H1 (cell line): ENCODE data around the gene ZIC1. TPM values are rescaled to one million over a fixed set of nuclear protein-coding genes. Genes with fewer than 3 reads are reported as not detected.

Source experiments
- CTCF ChIA-PET: fragments of 300-600 bp; sonication (Branson Sonifier 250); formaldehyde crosslinking; loops from one replicate; lab custom pipeline; 2021; ENCODE audit not compliant: partially characterized antibody; lab: Charles Lee
- POLR2A ChIA-PET: fragments of 300-600 bp; sonication (Branson Sonifier 250); formaldehyde crosslinking; loops from one replicate; lab custom pipeline; 2021; ENCODE audit warnings: inconsistent platforms; ENCODE audit not compliant: partially characterized antibody; lab: Charles Lee
- DNase-seq, 2 experiments: peaks; one replicate each; pipeline versions ENCODE4 v3.0.0 to v3.0.0-alpha.2; 2010 to 2022; ENCODE audit warnings: low spot score in 2 of 2, low read depth in 1 of 2, mixed read lengths in 1 of 2
- FAIRE-seq: peaks from 2 replicates; lab custom pipeline; 2011; peaks lifted over from hg19 to GRCh38; lab: Jason Lieb, UNC
- H2AFZ ChIP-seq: 2 replicates; pipeline ENCODE4 v1.8.1; 2012; ENCODE audit warnings: low read length, inconsistent platforms
- H2AK5ac ChIP-seq: 2 replicates; pipeline ENCODE4 v1.6.1; 2013; ENCODE audit warnings: low read depth, low read length
- H2BK120ac ChIP-seq: replicated peaks from 2 replicates; pipeline ENCODE3; 2013; ENCODE audit warnings: low read depth, low read length, inconsistent platforms
- H2BK12ac ChIP-seq: 2 replicates; pipeline ENCODE4 v1.6.1; 2013; ENCODE audit warnings: low read depth, low read length
- H2BK15ac ChIP-seq: 2 replicates; pipeline ENCODE4 v1.6.1; 2013; ENCODE audit warnings: low read length
- H2BK20ac ChIP-seq: 2 replicates; pipeline ENCODE4 v1.6.1; 2013; ENCODE audit warnings: low read length
- H2BK5ac ChIP-seq: 2 replicates; pipeline ENCODE4 v1.6.1; 2013; ENCODE audit warnings: low read depth, low read length
- H3K14ac ChIP-seq: 2 replicates; pipeline ENCODE4 v1.6.1; 2013; ENCODE audit warnings: inconsistent platforms; ENCODE audit not compliant: insufficient read length
- H3K18ac ChIP-seq: 2 replicates; pipeline ENCODE4 v1.6.1; 2013; ENCODE audit warnings: low read length; ENCODE audit errors: extremely low read depth
- H3K23ac ChIP-seq: 2 replicates; pipeline ENCODE4 v1.6.1; 2013; ENCODE audit warnings: inconsistent platforms; ENCODE audit not compliant: insufficient read length
- H3K23me2 ChIP-seq: 2 replicates; pipeline ENCODE4 v1.6.1; 2013; ENCODE audit warnings: low read depth, low read length
- H3K27ac ChIP-seq: 2 replicates; pipeline ENCODE4 v1.6.1; 2011; ENCODE audit warnings: low read depth, low read length, inconsistent platforms
- H3K27me3 ChIP-seq, 4 experiments: replicated peaks in 1 of 4; 1 replicate in 1 of 4; 2 replicates in 3 of 4; pipeline versions ENCODE4 v1.6.1 to v1.8.1; 2011 to 2013; ENCODE audit warnings: low read length in 3 of 4, mild to moderate bottlenecking in 3 of 4, inconsistent platforms in 2 of 4, mixed read lengths in 2 of 4, moderate library complexity in 1 of 4; ENCODE audit not compliant: control insufficient read depth in 3 of 4, insufficient read depth in 3 of 4; ENCODE audit errors: extremely low read depth in 1 of 4
- H3K36me3 ChIP-seq, 4 experiments: 2 replicates each; pipeline versions ENCODE4 v1.6.1 to v1.8.1; 2011 to 2013; ENCODE audit warnings: mild to moderate bottlenecking in 4 of 4, low read length in 3 of 4, moderate library complexity in 2 of 4, control low read depth in 1 of 4, inconsistent platforms in 1 of 4; ENCODE audit not compliant: insufficient read depth in 4 of 4, control insufficient read depth in 2 of 4
- H3K4ac ChIP-seq: replicated peaks from 2 replicates; pipeline ENCODE3; 2013; ENCODE audit warnings: low read length, low read depth, mixed read lengths, inconsistent platforms; ENCODE audit not compliant: insufficient read length
- H3K4me1 ChIP-seq, 4 experiments: replicated peaks in 1 of 4; 1 replicate in 1 of 4; 2 replicates in 3 of 4; pipeline versions ENCODE4 v1.6.1 to v1.8.1; 2011 to 2013; ENCODE audit warnings: low read length in 3 of 4, inconsistent platforms in 2 of 4, mixed read lengths in 1 of 4; ENCODE audit not compliant: insufficient read depth in 4 of 4, control insufficient read depth in 3 of 4
- H3K4me2 ChIP-seq, 2 experiments: 2 replicates each; pipeline versions ENCODE4 v1.6.1 to v1.8.1; 2011 to 2013; ENCODE audit warnings: low read depth in 2 of 2, low read length in 2 of 2, control low read depth in 1 of 2, inconsistent platforms in 1 of 2, mild to moderate bottlenecking in 1 of 2; ENCODE audit not compliant: insufficient read depth in 1 of 2
- H3K4me3 ChIP-seq, 4 experiments: fragments of 200-600, 300-600 bp in 1 of 4; sonication (generic), shearing (Covaris generic), sonication (Bioruptor Twin) in 1 of 4; 2 replicates each; pipeline versions ENCODE4 v1.5.1 to v1.8.1; 2011 to 2016; ENCODE audit warnings: low read length in 4 of 4, low read depth in 3 of 4, control low read depth in 2 of 4, inconsistent platforms in 2 of 4, mild to moderate bottlenecking in 2 of 4, mixed read lengths in 1 of 4, moderate library complexity in 1 of 4; ENCODE audit not compliant: insufficient read depth in 2 of 4; ENCODE audit errors: extremely low read depth in 1 of 4
- H3K56ac ChIP-seq: replicated peaks from 2 replicates; pipeline ENCODE3; 2013; ENCODE audit warnings: low read depth, mild to moderate bottlenecking, mixed read lengths, low read length, inconsistent platforms; ENCODE audit not compliant: insufficient read length
- H3K79me1 ChIP-seq: 2 replicates; pipeline ENCODE4 v1.6.1; 2013; ENCODE audit warnings: low read depth, low read length, control low read depth
- H3K79me2 ChIP-seq, 2 experiments: 2 replicates each; pipeline versions ENCODE4 v1.6.1 to v1.8.1; 2012 to 2013; ENCODE audit warnings: low read length in 2 of 2, mild to moderate bottlenecking in 2 of 2, inconsistent platforms in 1 of 2; ENCODE audit not compliant: insufficient read depth in 2 of 2, control insufficient read depth in 1 of 2
- H3K9ac ChIP-seq, 4 experiments: replicated peaks in 1 of 4; 1 replicate in 1 of 4; 2 replicates in 3 of 4; pipeline versions ENCODE4 v1.6.1 to v1.8.1; 2011 to 2013; ENCODE audit warnings: low read depth in 3 of 4, low read length in 3 of 4, control low read depth in 2 of 4, mild to moderate bottlenecking in 2 of 4, moderate library complexity in 2 of 4, inconsistent platforms in 1 of 4; ENCODE audit errors: extremely low read depth in 1 of 4
- H3K9me3 ChIP-seq, 2 experiments: 2 replicates each; pipeline versions ENCODE4 v1.6.1 to v1.8.1; 2012 to 2013; ENCODE audit warnings: mild to moderate bottlenecking in 2 of 2, moderate library complexity in 2 of 2, control low read depth in 1 of 2, inconsistent platforms in 1 of 2, low read depth in 1 of 2, low read length in 1 of 2, mixed read lengths in 1 of 2; ENCODE audit not compliant: insufficient read depth in 2 of 2
- H4K20me1 ChIP-seq, 2 experiments: replicated peaks in 1 of 2; 2 replicates each; pipeline versions ENCODE3 to v1.8.1; 2011 to 2013; ENCODE audit warnings: inconsistent platforms in 2 of 2, low read length in 2 of 2, mild to moderate bottlenecking in 1 of 2; ENCODE audit not compliant: insufficient read depth in 2 of 2, control insufficient read depth in 1 of 2
- H4K5ac ChIP-seq: 2 replicates; pipeline ENCODE4 v1.6.1; 2013; ENCODE audit warnings: low read length, low read depth, mixed read lengths, inconsistent platforms; ENCODE audit not compliant: insufficient read length
- H4K8ac ChIP-seq: 2 replicates; pipeline ENCODE4 v1.8.0; 2013; ENCODE audit warnings: mild to moderate bottlenecking, moderate library complexity, low read length, inconsistent platforms; ENCODE audit not compliant: insufficient read depth; ENCODE audit errors: extremely low read depth
- H4K91ac ChIP-seq: replicated peaks from 2 replicates; pipeline ENCODE3; 2013; ENCODE audit warnings: low read length, mixed read lengths, inconsistent platforms; ENCODE audit not compliant: insufficient read length
- CBX8 ChIP-seq: fragments of 300-800, 300-1000 bp; sonication (generic); IDR thresholded peaks from 2 replicates; pipeline ENCODE4 v1.7.1; 2016; ENCODE audit warnings: low read depth, low read length, borderline replicate concordance
- CTBP2 ChIP-seq: IDR thresholded peaks from 2 replicates; pipeline ENCODE4 v1.7.0; 2011; ENCODE audit warnings: borderline replicate concordance, mild to moderate bottlenecking, moderate library complexity, mixed read lengths, low read length; ENCODE audit not compliant: insufficient read depth, insufficient read length
- EZH2 ChIP-seq: fragments of 200-600 bp; sonication (generic); IDR thresholded peaks from 2 replicates; pipeline ENCODE4 v1.7.1; 2012; ENCODE audit warnings: low read depth, mild to moderate bottlenecking, moderate library complexity, low read length, inconsistent platforms; ENCODE audit not compliant: severe bottlenecking
- POU5F1 ChIP-seq: IDR thresholded peaks from 2 replicates; pipeline ENCODE4 v1.6.1; 2011; ENCODE audit warnings: low read depth, mild to moderate bottlenecking, low read length, moderate library complexity
- RNF2 ChIP-seq: fragments of 200-900, 300-1000 bp; sonication (generic); IDR thresholded peaks from 2 replicates; pipeline ENCODE4 v1.7.1; 2016; ENCODE audit warnings: borderline replicate concordance, low read depth, mild to moderate bottlenecking, antibody characterized with exemption, low read length; ENCODE audit not compliant: poor library complexity, severe bottlenecking; ENCODE audit errors: missing control alignments
- SIX5 ChIP-seq: IDR thresholded peaks from 2 replicates; pipeline ENCODE4 v1.6.1; 2011; ENCODE audit warnings: mild to moderate bottlenecking, low read depth, low read length
- SUZ12 ChIP-seq: fragments of 200-600 bp; sonication (generic); IDR thresholded peaks from 2 replicates; pipeline ENCODE4 v1.6.1; 2012; ENCODE audit warnings: mild to moderate bottlenecking, inconsistent platforms, low read length, moderate library complexity, mixed read lengths
- WGBS, 2 experiments: shearing (Covaris generic) in 1 of 2; methylation state at CpG; one replicate each; pipeline versions ENCODE4 v1.1.6 to v1.1.7; 2013 to 2015; ENCODE audit warnings: low lambda C conversion rate in 2 of 2, mixed read lengths in 2 of 2, inconsistent platforms in 1 of 2, low coverage in 1 of 2, missing lambda C conversion rate in 1 of 2; ENCODE audit not compliant: insufficient replicate concordance in 2 of 2, insufficient coverage in 1 of 2, insufficient read length in 1 of 2; ENCODE audit errors: extremely low coverage in 1 of 2, missing lambda C conversion rate in 1 of 2; 5-methylcytosine and 5-hydroxymethylcytosine counted together
- polyA plus RNA-seq, 7 experiments: library from polyadenylated mRNA; depleted of rRNA in 3 of 7; stranded (reverse) in 5 of 7; unstranded in 2 of 7; fragments of >200 nt in 5 of 7; fragments of 200-250 nt in 2 of 7; gene quantifications; 1 replicate in 5 of 7; 2 replicates in 1 of 7; 4 replicates in 1 of 7; pipeline versions ENCODE4 v1.2.1 to v1.2.3, GENCODE V29; 2011 to 2013; ENCODE audit warnings: missing spikeins in 2 of 7, mixed read lengths in 2 of 7
- total RNA-seq: library from RNA; stranded (reverse); fragmentation: NEBNext Ultra II Directional; extraction: Animal tissue kit (Norgen Biotek cat#: 25700); gene quantifications from 2 replicates; pipeline ENCODE4 v1.2.1, GENCODE V29; 2021

The ZIC1 gene
- total and polyA plus RNA-seq, 2 of the 8 experiments (the other 6 are each of a cell fraction or from before 2014, with no cell fraction given), result 0.80 to 2.2 TPM

GRCh38 chr3:147411238-147411814, 2.2 kb downstream of the ZIC1 start:
- peak overlapping the region; percentile 2; the same call in 1 of the 2 replicates for H3K18ac ChIP-seq
- H4K20me1 ChIP-seq, result peaks cover 8 to 26% of the 10 kb centered on the region in 2 experiments
- H3K36me3 ChIP-seq, result peaks cover 0 to 4% (median 0%) of the 10 kb centered on the region in 4 experiments; a peak in 1 of 8 replicates
- no peak overlapping the region for H3K4ac ChIP-seq
- WGBS, 2 experiments, result 6% methylated on average over 14 of the region's 14 CpGs; no CpG with 5 or more reads in 1 of the 2 experiments
- no peak overlapping the region for H4K8ac ChIP-seq
- peaks cover 18% of the 10 kb centered on the region for H3K23me2 ChIP-seq
- no peak overlapping the region for H2BK15ac ChIP-seq
- H3K4me1 ChIP-seq, result peaks cover 0 to 37% (median 21%) of the 10 kb centered on the region in 4 experiments; a peak in 6 of 7 replicates
- H2BK120ac ChIP-seq, result no peak overlapping the region
- DNase-seq, result no peak
- no peaks in the 10 kb centered on the region; a peak in 1 of 4 replicates for H3K9me3 ChIP-seq
- no peak overlapping the region for H3K27ac ChIP-seq
- H4K5ac ChIP-seq, result no peak overlapping the region
- peak overlapping the region; percentile 20 to 62 (median 38); a peak in 5 of 8 replicates for H3K4me3 ChIP-seq
- no peak overlapping the region for H4K91ac ChIP-seq
- no peak for FAIRE-seq
- no peaks in the 10 kb centered on the region for H3K79me2 ChIP-seq
- ChIA-PET POLR2A (interaction anchor here (0.8 to 5.8 kb wide), 7 partner anchors 10 to 41 kb away, joined by 3 to 26 read pairs (median 7); no protein-coding TSS in a partner anchor), CTCF (interaction anchor here (0.8 to 17.2 kb wide), 8 partner anchors 10 to 194 kb away, joined by 3 to 485 read pairs (median 6); partner anchors contain the start of gene ZIC4)
- no peak overlapping the region for H2BK5ac ChIP-seq
- no peak overlapping the region for H3K9ac ChIP-seq
- TF ChIP-seq SIX5, result no peak
- TF ChIP-seq SUZ12, result peak; percentile 80; the same call in 1 of the 2 replicates
- TF ChIP-seq POU5F1, result no peak
- TF ChIP-seq EZH2, result peak; percentile 95
- TF ChIP-seq CBX8, result peak; percentile 95; the same call in 1 of the 2 replicates
- peak; percentile 4 for TF ChIP-seq CTBP2
- TF ChIP-seq RNF2, result peak; percentile 98
- no peak overlapping the region for H3K23ac ChIP-seq
- no peak overlapping the region for H2BK20ac ChIP-seq
- H2AFZ ChIP-seq, result no peak overlapping the region
- H3K56ac ChIP-seq, result no peak overlapping the region
- no peak overlapping the region for H3K14ac ChIP-seq
- no peak overlapping the region for H2BK12ac ChIP-seq
- H2AK5ac ChIP-seq, result no peak overlapping the region
- H3K27me3 ChIP-seq, result peaks cover 61 to 98% (median 89%) of the 10 kb centered on the region in 4 experiments
- H3K4me2 ChIP-seq, result peak overlapping the region; percentile 72 to 91; a peak in 3 of 4 replicates
- no peaks in the 10 kb centered on the region for H3K79me1 ChIP-seq
